OCI-LY7 (cell line): Measurements from ENCODE around the gene PCIF1.

Source experiments
- EZH2phosphoT487 ChIP-seq: fragments of 200-600 bp; sonication (generic); IDR thresholded peaks from 2 replicates; pipeline ENCODE4 v1.6.1; 2018; ENCODE audit warnings: low read depth, borderline replicate concordance, mild to moderate bottlenecking, mixed run types, antibody characterized with exemption, low read length, moderate library complexity, mixed read lengths
- TF ChIP-seq, protein P1 (sequence below): fragments of 200-600 bp; sonication (generic); conservative IDR thresholded peaks from 2 replicates; pipeline ENCODE4 v1.5.1; 2014; ENCODE audit warnings: mild to moderate bottlenecking, antibody characterized with exemption, low read length, moderate library complexity, mixed read lengths

DNA sequence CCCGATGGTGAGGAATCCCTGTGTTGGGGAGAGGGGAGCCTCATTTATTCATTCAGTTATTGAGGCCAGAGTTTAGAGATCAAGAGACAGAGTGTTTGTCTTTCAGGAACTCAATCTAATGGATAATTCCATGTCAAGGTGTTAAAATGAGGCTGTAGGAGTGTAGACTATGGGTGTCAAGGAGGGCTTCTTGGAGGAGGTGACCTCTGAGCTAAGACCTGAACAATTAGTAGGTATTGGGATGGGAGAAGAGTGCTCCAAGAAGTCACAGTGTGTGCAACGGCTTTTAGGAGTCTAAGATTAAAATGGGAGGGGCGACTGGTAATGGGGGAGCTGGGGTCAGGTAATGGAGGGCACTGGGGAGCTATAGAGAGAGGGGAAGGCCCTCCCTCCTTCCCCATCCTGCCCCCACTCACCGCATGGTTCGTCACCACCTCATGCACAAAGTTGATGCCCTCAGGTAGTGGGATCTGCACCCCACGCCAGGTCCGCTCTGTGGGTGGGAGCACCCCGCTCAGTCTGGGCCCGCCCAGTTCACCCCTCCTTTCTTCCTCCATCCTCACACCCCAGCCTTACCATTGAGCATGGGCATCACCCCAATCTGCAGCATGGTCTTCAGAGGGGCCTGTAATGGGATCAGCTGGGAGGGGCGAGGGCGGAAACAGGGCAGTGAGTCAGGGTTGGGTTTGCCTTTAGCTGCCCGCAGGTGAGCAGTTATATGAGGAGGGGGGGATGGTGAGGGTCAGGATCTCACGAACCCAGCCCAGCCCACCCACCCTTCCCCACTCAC, 35.2 kb upstream of the PCIF1 start:
- TF ChIP-seq, protein P1, sequence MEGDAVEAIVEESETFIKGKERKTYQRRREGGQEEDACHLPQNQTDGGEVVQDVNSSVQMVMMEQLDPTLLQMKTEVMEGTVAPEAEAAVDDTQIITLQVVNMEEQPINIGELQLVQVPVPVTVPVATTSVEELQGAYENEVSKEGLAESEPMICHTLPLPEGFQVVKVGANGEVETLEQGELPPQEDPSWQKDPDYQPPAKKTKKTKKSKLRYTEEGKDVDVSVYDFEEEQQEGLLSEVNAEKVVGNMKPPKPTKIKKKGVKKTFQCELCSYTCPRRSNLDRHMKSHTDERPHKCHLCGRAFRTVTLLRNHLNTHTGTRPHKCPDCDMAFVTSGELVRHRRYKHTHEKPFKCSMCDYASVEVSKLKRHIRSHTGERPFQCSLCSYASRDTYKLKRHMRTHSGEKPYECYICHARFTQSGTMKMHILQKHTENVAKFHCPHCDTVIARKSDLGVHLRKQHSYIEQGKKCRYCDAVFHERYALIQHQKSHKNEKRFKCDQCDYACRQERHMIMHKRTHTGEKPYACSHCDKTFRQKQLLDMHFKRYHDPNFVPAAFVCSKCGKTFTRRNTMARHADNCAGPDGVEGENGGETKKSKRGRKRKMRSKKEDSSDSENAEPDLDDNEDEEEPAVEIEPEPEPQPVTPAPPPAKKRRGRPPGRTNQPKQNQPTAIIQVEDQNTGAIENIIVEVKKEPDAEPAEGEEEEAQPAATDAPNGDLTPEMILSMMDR: no peak
- no peak for TF ChIP-seq EZH2phosphoT487
